SK-N-SH treated with all-trans-retinoic acid at 6 μM for 48 hours (cell line): ENCODE results near the gene DIAPH3.

Source experiments
- TSHZ2 ChIP-seq: fragments of 250-450 bp; sonication (Bioruptor Pico); IDR thresholded peaks from 2 replicates; pipeline ENCODE4 v1.5.0; 2020; ENCODE audit warnings: mild to moderate bottlenecking, moderate library complexity
- ZNF8 ChIP-seq: fragments of 450-650 bp; formaldehyde crosslinking; IDR thresholded peaks from 2 replicates; pipeline ENCODE4 v1.5.0; 2020; ENCODE audit warnings: mild to moderate bottlenecking, moderate library complexity

GRCh38 chr13:59770451-59770850 is 393.3 kb downstream of the DIAPH3 start:
- TF ChIP-seq ZNF8 (no peak), TSHZ2 (CRISPR knock-in tag) (no peak)
